Astrocyte (in vitro differentiated cells and primary cell): Measurements from ENCODE around the gene RCOR1. TPM values are rescaled to one million over a fixed set of nuclear protein-coding genes. Genes with fewer than 3 reads are reported as not detected.

ENCODE experiments used
- DNase-seq: peaks from one replicate; pipeline ENCODE4 v3.0.0-alpha.2; 2010; ENCODE audit warnings: low read depth
- FAIRE-seq: peaks from 2 replicates; lab custom pipeline; 2011; peaks lifted over from hg19 to GRCh38; lab: Jason Lieb, UNC
- H2AFZ ChIP-seq: 2 replicates; pipeline ENCODE4 v1.6.0; 2012; ENCODE audit warnings: low read depth, low read length, inconsistent platforms
- H3K27ac ChIP-seq: 2 replicates; pipeline ENCODE4 v1.5.1; 2011; ENCODE audit warnings: low read depth, low read length, inconsistent platforms
- H3K27me3 ChIP-seq: 2 replicates; pipeline ENCODE4 v1.6.0; 2011; ENCODE audit warnings: low read length, inconsistent platforms; ENCODE audit not compliant: insufficient read depth
- H3K36me3 ChIP-seq: 2 replicates; pipeline ENCODE4 v1.5.1; 2011; ENCODE audit warnings: low read length, inconsistent platforms; ENCODE audit not compliant: insufficient read depth
- H3K4me1 ChIP-seq: 2 replicates; pipeline ENCODE4 v1.5.1; 2011; ENCODE audit warnings: low read length, inconsistent platforms; ENCODE audit not compliant: insufficient read depth
- H3K4me2 ChIP-seq: 2 replicates; pipeline ENCODE4 v1.6.0; 2012; ENCODE audit warnings: low read length, inconsistent platforms
- H3K4me3 ChIP-seq: 2 replicates; pipeline ENCODE4 v1.5.1; 2011; ENCODE audit warnings: low read depth, mild to moderate bottlenecking, low read length, inconsistent platforms; ENCODE audit not compliant: insufficient read depth
- H3K79me2 ChIP-seq: 2 replicates; pipeline ENCODE4 v1.6.0; 2012; ENCODE audit warnings: mild to moderate bottlenecking, low read length, inconsistent platforms; ENCODE audit not compliant: insufficient read depth
- H3K9ac ChIP-seq: 2 replicates; pipeline ENCODE4 v1.6.0; 2012; ENCODE audit warnings: mild to moderate bottlenecking, low read length, inconsistent platforms
- H3K9me3 ChIP-seq: 2 replicates; pipeline ENCODE4 v1.5.1; 2012; ENCODE audit warnings: low read depth, mild to moderate bottlenecking, low read length, inconsistent platforms; ENCODE audit not compliant: insufficient read depth
- H4K20me1 ChIP-seq: 2 replicates; pipeline ENCODE4 v1.6.0; 2012; ENCODE audit warnings: low read length, inconsistent platforms; ENCODE audit not compliant: insufficient read depth
- H3K27ac Mint-ChIP-seq: one replicate; pipeline ENCODE4 v1.8.0; 2021; ENCODE audit warnings: mild to moderate bottlenecking, mixed read lengths; ENCODE audit not compliant: unreplicated experiment
- H3K27me3 Mint-ChIP-seq: one replicate; pipeline ENCODE4 v1.8.0; 2021; ENCODE audit warnings: low read depth, mixed read lengths; ENCODE audit not compliant: unreplicated experiment
- H3K36me3 Mint-ChIP-seq: one replicate; pipeline ENCODE4 v1.8.0; 2021; ENCODE audit warnings: low read depth, mixed read lengths; ENCODE audit not compliant: unreplicated experiment
- H3K4me1 Mint-ChIP-seq: one replicate; pipeline ENCODE4 v1.8.0; 2021; ENCODE audit warnings: low read depth, mixed read lengths; ENCODE audit not compliant: unreplicated experiment
- H3K4me3 Mint-ChIP-seq: one replicate; pipeline ENCODE4 v1.8.0; 2021; ENCODE audit warnings: mild to moderate bottlenecking, moderate library complexity, mixed read lengths; ENCODE audit not compliant: unreplicated experiment
- H3K9me3 Mint-ChIP-seq: one replicate; pipeline ENCODE4 v1.8.0; 2021; ENCODE audit warnings: mild to moderate bottlenecking, mixed read lengths; ENCODE audit not compliant: unreplicated experiment
- EZH2 ChIP-seq: IDR thresholded peaks from 2 replicates; pipeline ENCODE4 v1.6.1; 2012; ENCODE audit warnings: mild to moderate bottlenecking, low read length, inconsistent platforms; ENCODE audit not compliant: insufficient read depth
- total RNA-seq: library from RNA; stranded (reverse); gene quantifications from 2 replicates; pipeline ENCODE4 v1.2.1, GENCODE V29; 2021
- TF ChIP-seq, protein P1 (sequence below): IDR thresholded peaks from 2 replicates; pipeline ENCODE4 v1.5.1; 2011; ENCODE audit warnings: low read depth, mild to moderate bottlenecking, inconsistent platforms, low read length, moderate library complexity; ENCODE audit not compliant: insufficient read depth

The RCOR1 gene
- total RNA-seq, 1 donor from 2014 or later: 31.0 TPM

DNA sequence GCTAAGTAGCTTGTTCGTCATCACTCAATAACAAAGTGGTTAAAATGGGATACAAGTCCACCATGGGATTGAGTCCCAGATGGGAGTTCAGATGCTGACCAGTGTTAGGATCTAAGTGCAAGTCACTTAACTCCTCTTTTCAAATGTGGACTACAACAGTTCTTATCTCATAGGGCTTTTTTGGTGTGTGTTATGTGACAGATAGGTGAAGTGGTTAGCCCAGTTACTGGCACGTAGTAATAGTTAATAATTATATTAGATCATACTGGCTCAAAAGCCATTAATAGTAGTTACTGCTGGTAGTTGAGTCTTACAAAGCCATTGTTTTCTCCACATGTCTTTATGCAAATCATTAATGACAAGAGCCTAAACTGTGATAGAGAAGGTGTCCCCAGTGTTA is 73.2 kb downstream of the RCOR1 start:
- Mint-ChIP-seq H3K4me1 (peaks cover 20% of the 10 kb centered on the region), H3K27me3 (no peaks in the 10 kb centered on the region), H3K4me3 (no peak overlapping the region), H3K9me3 (no peaks in the 10 kb centered on the region), H3K36me3 (peaks cover 5% of the 10 kb centered on the region), H3K27ac (no peak overlapping the region)
- H3K79me2 ChIP-seq: peaks cover 71% of the 10 kb centered on the region
- H3K9ac ChIP-seq: no peak overlapping the region
- FAIRE-seq: no peak
- DNase-seq: no peak
- no peak overlapping the region for H3K4me3 ChIP-seq
- H3K9me3 ChIP-seq: no peaks in the 10 kb centered on the region
- peaks cover 7% of the 10 kb centered on the region for H3K4me1 ChIP-seq
- H3K4me2 ChIP-seq: no peak overlapping the region
- no peak overlapping the region for H2AFZ ChIP-seq
- no peaks in the 10 kb centered on the region for H3K36me3 ChIP-seq
- no peaks in the 10 kb centered on the region for H3K27me3 ChIP-seq
- TF ChIP-seq, protein P1, sequence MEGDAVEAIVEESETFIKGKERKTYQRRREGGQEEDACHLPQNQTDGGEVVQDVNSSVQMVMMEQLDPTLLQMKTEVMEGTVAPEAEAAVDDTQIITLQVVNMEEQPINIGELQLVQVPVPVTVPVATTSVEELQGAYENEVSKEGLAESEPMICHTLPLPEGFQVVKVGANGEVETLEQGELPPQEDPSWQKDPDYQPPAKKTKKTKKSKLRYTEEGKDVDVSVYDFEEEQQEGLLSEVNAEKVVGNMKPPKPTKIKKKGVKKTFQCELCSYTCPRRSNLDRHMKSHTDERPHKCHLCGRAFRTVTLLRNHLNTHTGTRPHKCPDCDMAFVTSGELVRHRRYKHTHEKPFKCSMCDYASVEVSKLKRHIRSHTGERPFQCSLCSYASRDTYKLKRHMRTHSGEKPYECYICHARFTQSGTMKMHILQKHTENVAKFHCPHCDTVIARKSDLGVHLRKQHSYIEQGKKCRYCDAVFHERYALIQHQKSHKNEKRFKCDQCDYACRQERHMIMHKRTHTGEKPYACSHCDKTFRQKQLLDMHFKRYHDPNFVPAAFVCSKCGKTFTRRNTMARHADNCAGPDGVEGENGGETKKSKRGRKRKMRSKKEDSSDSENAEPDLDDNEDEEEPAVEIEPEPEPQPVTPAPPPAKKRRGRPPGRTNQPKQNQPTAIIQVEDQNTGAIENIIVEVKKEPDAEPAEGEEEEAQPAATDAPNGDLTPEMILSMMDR: no peak
- TF ChIP-seq EZH2: no peak
- H3K27ac ChIP-seq: no peak overlapping the region
- H4K20me1 ChIP-seq: peaks cover 74% of the 10 kb centered on the region

DNA sequence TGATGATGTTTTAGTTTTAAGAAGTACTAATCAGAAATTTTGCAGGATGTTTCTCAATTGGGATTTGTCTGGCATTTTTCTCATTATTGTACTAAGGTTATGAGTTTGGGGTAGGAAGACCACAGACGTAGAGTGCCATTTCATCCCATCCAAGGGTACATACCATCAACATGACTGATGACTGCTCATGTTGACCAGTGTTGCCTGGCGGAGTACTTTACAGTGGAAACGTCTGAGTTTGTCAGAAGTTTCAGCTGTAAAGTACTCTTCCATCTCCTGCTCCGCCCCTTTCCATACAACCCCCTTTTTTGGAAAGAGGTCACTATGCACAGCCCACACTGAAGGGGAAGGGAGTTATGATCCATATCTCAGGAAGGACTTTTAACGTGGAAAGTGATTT is 74.2 kb downstream of the RCOR1 start:
- no peaks in the 10 kb centered on the region for H3K27me3 Mint-ChIP-seq
- peaks cover 20% of the 10 kb centered on the region for H3K4me1 Mint-ChIP-seq
- Histone ChIP-seq H4K20me1 (peaks cover 73% of the 10 kb centered on the region), H3K79me2 (peaks cover 69% of the 10 kb centered on the region), H3K27me3 (no peaks in the 10 kb centered on the region), H3K4me3 (no peak overlapping the region), H3K9ac (no peak overlapping the region), H3K4me1 (peaks cover 7% of the 10 kb centered on the region), H2AFZ (no peak overlapping the region), H3K9me3 (no peaks in the 10 kb centered on the region), H3K36me3 (no peaks in the 10 kb centered on the region), H3K4me2 (peak overlapping the region; percentile 12), H3K27ac (no peak overlapping the region)
- TF ChIP-seq, protein P1: no peak
- no peak for TF ChIP-seq EZH2
- peak overlapping the region; percentile 43 for H3K27ac Mint-ChIP-seq
- FAIRE-seq: no peak
- peak; percentile 48 for DNase-seq
- peaks cover 5% of the 10 kb centered on the region for H3K36me3 Mint-ChIP-seq
- no peak overlapping the region for H3K4me3 Mint-ChIP-seq
- H3K9me3 Mint-ChIP-seq: no peaks in the 10 kb centered on the region

DNA sequence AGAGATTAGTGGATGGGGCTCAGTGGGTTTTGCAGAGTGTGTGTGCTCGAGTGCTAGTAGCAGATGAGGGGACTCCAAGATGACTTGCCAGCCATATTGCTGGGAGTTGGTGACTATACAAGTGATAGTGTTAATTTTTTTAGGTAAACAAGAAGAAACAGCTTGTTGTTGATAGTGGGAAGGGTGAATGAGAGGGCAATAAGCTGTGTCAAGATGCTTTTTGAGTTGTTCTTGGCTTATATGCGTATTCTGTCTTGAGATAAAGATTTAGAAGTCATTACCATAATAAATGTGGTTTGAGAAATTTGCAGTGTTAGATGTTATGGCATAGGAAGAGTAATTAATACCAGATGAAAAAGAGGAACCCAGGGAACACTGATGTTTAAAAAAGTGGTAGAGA is 75.3 kb downstream of the RCOR1 start:
- Histone ChIP-seq H3K79me2 (peaks cover 65% of the 10 kb centered on the region), H3K9ac (no peak overlapping the region), H2AFZ (no peak overlapping the region), H3K27ac (no peak overlapping the region), H3K27me3 (no peaks in the 10 kb centered on the region), H3K36me3 (no peaks in the 10 kb centered on the region), H3K9me3 (no peaks in the 10 kb centered on the region), H3K4me3 (no peak overlapping the region), H4K20me1 (peaks cover 72% of the 10 kb centered on the region), H3K4me2 (no peak overlapping the region), H3K4me1 (peaks cover 7% of the 10 kb centered on the region)
- Mint-ChIP-seq H3K9me3 (no peaks in the 10 kb centered on the region), H3K4me3 (no peak overlapping the region), H3K36me3 (peaks cover 5% of the 10 kb centered on the region), H3K27me3 (no peaks in the 10 kb centered on the region), H3K4me1 (peaks cover 20% of the 10 kb centered on the region), H3K27ac (no peak overlapping the region)
- TF ChIP-seq, protein P1: no peak
- TF ChIP-seq EZH2: no peak
- FAIRE-seq (no peak), DNase-seq (no peak)
